AG09309 (cell line): ENCODE data around the gene SLC24A3.

Experiments used
- DNase-seq: peaks from one replicate; pipeline ENCODE4 v3.0.0-alpha.2; 2010; ENCODE audit warnings: low read depth
- H3K4me3 ChIP-seq: 2 replicates; pipeline ENCODE4 v1.5.1; 2011; ENCODE audit warnings: mild to moderate bottlenecking, low read depth, low read length, moderate library complexity; ENCODE audit not compliant: control insufficient read depth
- TF ChIP-seq, protein P1 (sequence below): IDR thresholded peaks from 2 replicates; pipeline ENCODE4 v1.5.1; 2011; ENCODE audit warnings: mild to moderate bottlenecking, low read depth, low read length, inconsistent platforms; ENCODE audit not compliant: insufficient read depth, control insufficient read depth; ENCODE audit errors: missing control alignments

The SLC24A3 gene

DNA sequence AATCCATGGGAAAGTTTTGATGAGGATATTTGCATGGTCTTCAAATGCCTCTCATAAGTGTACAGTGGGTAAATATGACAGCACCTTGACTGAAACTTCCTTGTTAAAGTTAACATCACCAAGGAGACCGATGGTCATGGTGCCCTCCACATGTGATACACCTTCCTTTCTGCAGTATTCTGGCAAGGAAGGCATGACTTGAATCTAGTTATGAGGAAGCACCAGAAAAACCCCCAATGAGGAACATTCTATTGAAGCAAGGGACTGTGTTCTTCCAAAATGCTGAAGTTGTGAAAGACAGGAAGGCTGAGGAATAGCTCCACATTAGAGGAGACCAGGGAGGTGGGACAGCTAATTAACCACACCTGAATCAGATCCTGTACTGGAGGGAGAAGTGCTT, 118.3 kb downstream of the SLC24A3 start:
- TF ChIP-seq, protein P1, sequence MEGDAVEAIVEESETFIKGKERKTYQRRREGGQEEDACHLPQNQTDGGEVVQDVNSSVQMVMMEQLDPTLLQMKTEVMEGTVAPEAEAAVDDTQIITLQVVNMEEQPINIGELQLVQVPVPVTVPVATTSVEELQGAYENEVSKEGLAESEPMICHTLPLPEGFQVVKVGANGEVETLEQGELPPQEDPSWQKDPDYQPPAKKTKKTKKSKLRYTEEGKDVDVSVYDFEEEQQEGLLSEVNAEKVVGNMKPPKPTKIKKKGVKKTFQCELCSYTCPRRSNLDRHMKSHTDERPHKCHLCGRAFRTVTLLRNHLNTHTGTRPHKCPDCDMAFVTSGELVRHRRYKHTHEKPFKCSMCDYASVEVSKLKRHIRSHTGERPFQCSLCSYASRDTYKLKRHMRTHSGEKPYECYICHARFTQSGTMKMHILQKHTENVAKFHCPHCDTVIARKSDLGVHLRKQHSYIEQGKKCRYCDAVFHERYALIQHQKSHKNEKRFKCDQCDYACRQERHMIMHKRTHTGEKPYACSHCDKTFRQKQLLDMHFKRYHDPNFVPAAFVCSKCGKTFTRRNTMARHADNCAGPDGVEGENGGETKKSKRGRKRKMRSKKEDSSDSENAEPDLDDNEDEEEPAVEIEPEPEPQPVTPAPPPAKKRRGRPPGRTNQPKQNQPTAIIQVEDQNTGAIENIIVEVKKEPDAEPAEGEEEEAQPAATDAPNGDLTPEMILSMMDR = no peak
- no peak overlapping the region for H3K4me3 ChIP-seq
- no peak for DNase-seq

DNA sequence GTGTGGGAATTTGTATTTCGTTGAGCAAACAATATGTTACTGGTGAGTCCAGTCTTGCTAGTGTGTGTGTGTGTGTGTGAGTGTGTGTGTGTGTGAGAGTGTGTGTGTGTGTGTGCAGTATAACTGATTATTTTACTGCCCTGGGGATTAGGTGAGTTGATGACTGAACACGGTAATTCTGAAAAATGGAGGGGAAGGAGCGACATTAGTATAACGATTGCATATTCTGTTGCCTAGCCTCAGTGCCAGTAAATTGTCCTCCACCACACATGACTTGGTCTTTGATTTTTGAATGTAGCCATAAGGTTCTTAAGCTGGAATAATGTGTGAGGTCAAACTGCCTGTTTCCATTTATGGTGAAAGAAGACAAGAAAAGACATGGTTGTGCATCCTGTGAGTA, 121.1 kb downstream of the SLC24A3 start:
- DNase-seq = no peak
- TF ChIP-seq, protein P1 = no peak
- H3K4me3 ChIP-seq = no peak overlapping the region

DNA sequence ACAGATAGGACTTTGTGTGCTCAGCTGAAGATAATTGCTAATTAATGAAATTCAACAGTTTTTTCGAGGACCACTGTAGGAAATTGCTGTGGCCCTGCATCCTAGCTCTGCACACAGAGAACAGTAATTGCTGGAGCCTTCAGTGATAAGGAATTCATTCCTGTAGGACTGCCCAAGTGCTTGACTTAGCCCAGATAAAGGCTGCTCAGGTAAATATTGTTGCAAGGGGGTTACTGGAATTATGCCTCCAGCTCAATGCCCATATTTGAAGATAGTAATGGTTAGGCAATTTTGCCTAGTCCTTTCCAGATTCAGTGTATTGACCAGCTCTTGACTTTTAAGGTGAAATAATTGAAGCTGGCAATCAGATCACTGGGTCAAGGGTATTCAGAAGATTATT, 122.9 kb downstream of the SLC24A3 start:
- TF ChIP-seq, protein P1 = no peak
- DNase-seq = no peak
- H3K4me3 ChIP-seq = no peak overlapping the region

DNA sequence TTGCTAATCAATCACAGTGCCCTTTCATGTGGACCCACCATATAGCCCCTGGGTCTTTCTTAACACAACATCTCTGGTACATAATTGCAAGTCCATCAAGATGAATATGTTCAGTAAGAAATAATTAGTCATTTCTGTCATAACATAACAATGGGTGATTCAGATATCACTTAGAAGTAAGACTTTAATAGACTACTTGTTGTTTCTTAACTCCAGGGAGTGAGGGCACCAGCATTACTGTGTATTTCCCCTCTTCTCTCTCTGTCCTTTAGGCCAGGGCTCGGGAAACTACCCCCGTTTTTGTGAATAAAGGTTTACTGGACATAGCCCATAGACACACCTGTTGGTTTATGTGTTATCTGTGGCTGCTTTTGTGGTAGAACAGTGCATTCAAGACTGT, 123.5 kb downstream of the SLC24A3 start:
- TF ChIP-seq, protein P1 = no peak
- DNase-seq = no peak
- H3K4me3 ChIP-seq = no peak overlapping the region

DNA sequence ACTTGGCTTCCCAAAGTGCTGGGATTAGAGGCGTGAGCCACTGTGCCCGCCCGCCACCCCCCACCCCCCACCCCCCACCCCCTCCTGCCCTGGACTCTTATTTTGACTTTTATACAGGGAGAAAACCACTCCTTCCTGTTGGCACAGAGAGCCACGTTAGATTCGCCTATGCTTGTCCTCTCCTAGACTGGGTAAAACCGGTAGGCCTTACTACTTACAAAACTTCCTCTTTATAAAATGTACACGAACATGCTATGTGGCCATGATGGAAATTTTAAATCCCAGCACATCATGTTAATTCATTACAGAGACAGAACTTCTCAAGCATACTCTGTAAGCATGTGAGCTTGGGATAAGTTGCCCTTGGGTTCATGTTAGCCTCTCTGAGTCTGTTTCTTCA, 124.2 kb downstream of the SLC24A3 start:
- TF ChIP-seq, protein P1 = no peak
- H3K4me3 ChIP-seq = no peak overlapping the region
- DNase-seq = no peak

DNA sequence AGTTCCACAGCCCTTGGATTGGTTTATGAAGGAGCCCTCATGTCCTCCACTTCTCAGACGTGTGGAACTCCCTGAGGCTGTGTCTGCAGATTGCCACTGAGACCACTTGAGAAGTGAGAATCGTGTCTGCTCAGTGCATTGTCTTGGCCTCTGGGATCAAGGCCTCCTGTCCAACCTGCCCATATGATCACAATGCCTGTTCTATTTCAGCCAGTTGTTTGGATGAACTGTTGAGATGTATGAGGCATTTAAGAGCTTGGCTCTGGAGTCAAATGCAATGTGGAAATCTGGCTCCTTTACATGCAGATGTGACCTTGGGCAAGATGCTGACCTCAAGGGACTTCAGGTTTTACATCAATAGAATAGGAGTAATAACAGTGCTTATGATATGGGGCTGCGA, 125.9 kb downstream of the SLC24A3 start:
- TF ChIP-seq, protein P1 = no peak
- DNase-seq = no peak
- H3K4me3 ChIP-seq = no peak overlapping the region

DNA sequence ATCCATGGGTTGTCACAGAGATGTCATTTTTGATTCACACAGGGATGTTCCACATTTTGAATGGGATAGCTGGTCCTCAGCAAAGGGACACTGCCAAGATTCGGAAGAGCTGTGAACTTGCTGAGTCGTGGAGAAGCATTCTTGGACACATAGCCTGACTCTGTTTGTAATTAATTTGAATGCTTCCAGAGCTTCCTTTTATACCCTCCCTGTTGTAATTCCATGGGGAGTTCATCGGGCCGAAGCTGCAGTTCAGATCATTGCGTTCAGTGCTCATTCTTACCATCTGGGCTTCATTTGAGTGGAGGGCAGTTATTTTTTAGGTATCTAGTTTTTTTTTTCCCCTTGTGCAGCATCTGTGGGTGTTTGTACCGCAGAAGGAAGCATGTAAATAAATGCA, 126.5 kb downstream of the SLC24A3 start:
- H3K4me3 ChIP-seq = no peak overlapping the region
- DNase-seq = no peak
- TF ChIP-seq, protein P1 = no peak
